Measurements from ENCODE around the gene THY1. TPM values are rescaled to one million over a fixed set of nuclear protein-coding genes. Genes with fewer than 3 reads are reported as not detected.

The THY1 gene
- total RNA-seq, 1 experiment from 2014 or later, result 1.1 TPM

GRCh38 chr11:119417726-119418540 lies 5.0 kb downstream of the THY1 start:
- Histone ChIP-seq H3K27ac (ENCODE audit: low read depth, low read length) (no peak overlapping the region), H3K4me3 (replicated peaks in 1 of 2; ENCODE audit: low read depth in 1 of 2, low read length in 2 of 2) (no peak overlapping the region), H2AFZ (ENCODE audit: low read depth, low read length, poor library complexity, severe bottlenecking) (no peak overlapping the region), H3K79me2 (ENCODE audit: insufficient read depth, low read length) (no peaks in the 10 kb centered on the region), H3K9me3 (ENCODE audit: control insufficient read depth in 1 of 2, insufficient read depth in 1 of 2, low read depth in 1 of 2, low read length in 2 of 2) (no peaks in the 10 kb centered on the region), H4K20me1 (ENCODE audit: insufficient read depth) (no peaks in the 10 kb centered on the region), H3K4me2 (ENCODE audit: low read length) (no peak overlapping the region), H3K4me1 (ENCODE audit: control insufficient read depth in 1 of 2, insufficient read depth in 2 of 2, low read length in 2 of 2) (peaks cover 2 to 11% of the 10 kb centered on the region in 2 experiments; a peak in 3 of 4 replicates), H3K36me3 (ENCODE audit: control insufficient read depth in 1 of 2, insufficient read depth in 2 of 2, low read length in 2 of 2) (no peaks in the 10 kb centered on the region), H3K9me2 (ENCODE audit: insufficient read depth) (no peaks in the 10 kb centered on the region), H3K27me3 (ENCODE audit: insufficient read depth, low read length) (no peaks in the 10 kb centered on the region), H3K9ac (ENCODE audit: low read length) (no peak overlapping the region)
- BruUV-seq (replicated peaks), result no TSS peak
- intact Hi-C loops (cut with micrococcal nuclease), result no loop called here
- TF ChIP-seq CEBPB (IDR thresholded peaks at IDR 0.05; ENCODE audit: low read depth) (no peak), FOSL1 (IDR thresholded peaks at IDR 0.05; ENCODE audit: low read depth) (no peak), REST (IDR thresholded peaks at IDR 0.05; ENCODE audit: low read depth) (no peak), EGR1 (IDR thresholded peaks at IDR 0.05; ENCODE audit: low read depth) (no peak), CTCF (IDR thresholded peaks at IDR 0.05 in 2 of 3, conservative IDR thresholded peaks at IDR 0.05 in 1 of 3; ENCODE audit: borderline replicate concordance in 1 of 3, insufficient read depth in 1 of 3, low read depth in 2 of 3, low read length in 2 of 3) (no peak), ZFX (IDR thresholded peaks at IDR 0.05) (no peak), EZH2 (IDR thresholded peaks at IDR 0.05) (no peak), ZNF274 (IDR thresholded peaks at IDR 0.05; ENCODE audit: low read depth, low read length) (no peak), POLR2A (IDR thresholded peaks at IDR 0.05; ENCODE audit: borderline replicate concordance, extremely low read depth, insufficient read depth, insufficient read length) (no peak), JUND (IDR thresholded peaks at IDR 0.05) (no peak), MAX (IDR thresholded peaks at IDR 0.05) (no peak), TCF7L2 (IDR thresholded peaks at IDR 0.05; ENCODE audit: borderline replicate concordance, extremely low read depth, insufficient read depth, insufficient read length) (no peak), RAD21 (IDR thresholded peaks at IDR 0.05; ENCODE audit: low read depth) (no peak), SIN3A (IDR thresholded peaks at IDR 0.05; ENCODE audit: low read depth) (no peak), SP1 (IDR thresholded peaks at IDR 0.05; ENCODE audit: low read depth) (no peak)
- no peak for DNase-seq (ENCODE audit: low read depth, low spot score)
- RAD21 ChIA-PET (ENCODE audit: low non-redundant PET in 1 of 2, low total read pairs in 2 of 2, uncharacterized antibody in 2 of 2, unreplicated experiment in 2 of 2), result no interaction called here
- CTCF ChIA-PET, result no interaction called here
- no peak for ATAC-seq
- POLR2A ChIA-PET, result no interaction called here
